ENCODE results near the gene RAB40B. TPM values are rescaled to one million over a fixed set of nuclear protein-coding genes. Genes with fewer than 3 reads are reported as not detected.

RAB40B gene
- total RNA-seq, 2 donors from 2014 or later = 23.8 to 34.9 TPM

- H3K36me3 ChIP-seq = no peaks in the 10 kb centered on the region
- H3K9me3 ChIP-seq = no peaks in the 10 kb centered on the region
- TF ChIP-seq POLR2AphosphoS5 (IDR thresholded peaks at IDR 0.05) (no peak), CTCF (IDR thresholded peaks at IDR 0.05) (no peak), POLR2A (IDR thresholded peaks at IDR 0.05) (no peak)
- intact Hi-C loops (cut with DNase I) = no loop called here
- H3K4me1 ChIP-seq (replicated peaks) = peaks cover 3% of the 10 kb centered on the region
- WGBS = 94% methylated on average over 18 of the region's 18 CpGs
- no peak for DNase-seq (ENCODE audit: low spot score)
- H3K4me3 ChIP-seq = no peak overlapping the region
- no peaks in the 10 kb centered on the region for H3K27me3 ChIP-seq (replicated peaks; ENCODE audit: insufficient read depth)
- H3K27ac ChIP-seq = no peak overlapping the region
These were observed 7.3 kb upstream of the RAB40B start for GRCh38 chr17:82705756-82706155.

GRCh38 chr17:82704886-82705285 is 6.4 kb upstream of the RAB40B start:
- TF ChIP-seq POLR2AphosphoS5 (IDR thresholded peaks at IDR 0.05) (no peak), CTCF (IDR thresholded peaks at IDR 0.05) (no peak), POLR2A (IDR thresholded peaks at IDR 0.05) (no peak)
- 82% methylated on average over 13 of the region's 13 CpGs for WGBS
- Histone ChIP-seq H3K27me3 (replicated peaks; ENCODE audit: insufficient read depth) (no peaks in the 10 kb centered on the region), H3K36me3 (no peaks in the 10 kb centered on the region), H3K4me3 (no peak overlapping the region), H3K27ac (no peak overlapping the region), H3K9me3 (no peaks in the 10 kb centered on the region), H3K4me1 (replicated peaks) (peaks cover 3% of the 10 kb centered on the region)
- no peak for DNase-seq (ENCODE audit: low spot score)
- intact Hi-C loops (cut with DNase I) = no loop called here

GRCh38 chr17:82703935-82704865 is 5.7 kb upstream of the RAB40B start:
- Histone ChIP-seq H3K27ac (no peak overlapping the region), H3K9me3 (no peaks in the 10 kb centered on the region), H3K4me3 (no peak overlapping the region), H3K27me3 (replicated peaks; ENCODE audit: insufficient read depth) (no peaks in the 10 kb centered on the region), H3K36me3 (no peaks in the 10 kb centered on the region), H3K4me1 (replicated peaks) (peaks cover 3% of the 10 kb centered on the region)
- DNase-seq (ENCODE audit: low spot score) = no peak
- 85% methylated on average over 34 of the region's 38 CpGs for WGBS
- intact Hi-C loops (cut with DNase I) = no loop called here
- no peak for TF ChIP-seq CTCF (IDR thresholded peaks at IDR 0.05)
- no peak for TF ChIP-seq POLR2A (IDR thresholded peaks at IDR 0.05)
- TF ChIP-seq POLR2AphosphoS5 (IDR thresholded peaks at IDR 0.05) = no peak

- DNase-seq (ENCODE audit: low spot score) = no peak
- 86% methylated on average over 26 of the region's 26 CpGs for WGBS
- Histone ChIP-seq H3K36me3 (no peaks in the 10 kb centered on the region), H3K27ac (peak overlapping the region; percentile 66 to 67), H3K4me1 (replicated peaks) (peaks cover 3% of the 10 kb centered on the region), H3K4me3 (no peak overlapping the region), H3K9me3 (no peaks in the 10 kb centered on the region), H3K27me3 (replicated peaks; ENCODE audit: insufficient read depth) (no peaks in the 10 kb centered on the region)
- intact Hi-C loops (cut with DNase I) = no loop called here
- TF ChIP-seq POLR2AphosphoS5 (IDR thresholded peaks at IDR 0.05) (no peak), POLR2A (IDR thresholded peaks at IDR 0.05) (no peak)
These were observed 4.7 kb upstream of the RAB40B start for GRCh38 chr17:82703036-82703745.

- Histone ChIP-seq H3K4me1 (replicated peaks) (peaks cover 5% of the 10 kb centered on the region), H3K27me3 (replicated peaks; ENCODE audit: insufficient read depth) (no peaks in the 10 kb centered on the region), H3K9me3 (no peaks in the 10 kb centered on the region), H3K36me3 (no peaks in the 10 kb centered on the region), H3K27ac (peak overlapping the region; percentile 66 to 67), H3K4me3 (no peak overlapping the region)
- DNase-seq (ENCODE audit: low spot score) = peak; percentile 45
- intact Hi-C loops (cut with DNase I) = no loop called here
- TF ChIP-seq POLR2AphosphoS5 (IDR thresholded peaks at IDR 0.05) (peak; percentile 34), CTCF (IDR thresholded peaks at IDR 0.05) (peak in 1 of 4 experiments; percentile 16), POLR2A (IDR thresholded peaks at IDR 0.05) (no peak)
- 26% methylated on average over 20 of the region's 20 CpGs for WGBS
These were observed 3.9 kb upstream of the RAB40B start for GRCh38 chr17:82702231-82702927.

All from prostate gland (tissue), 2 donors.